Natural killer cell treated with Interleukin-12 subunit alpha and Interleukin-12 subunit beta and Interleukin-15 and Interleukin-18, amount 100 ng/mL, for 72 hours (primary cell): ENCODE data around the gene PTPRN2. TPM values are rescaled to one million over a fixed set of nuclear protein-coding genes. Genes with fewer than 3 reads are reported as not detected.
A peak's percentile ranks its signal among the peaks of the same experiment; 100 is the strongest.

Experiments used
- ATAC-seq, 2 donors: fragments of 150-1000 bp; cut with Tn5 transposase in 1 of 2; sonication (Bioruptor Pico), chemical (Tn5 transposase) in 1 of 2; 2 replicates each; pipeline ENCODE4 v1.10.0; 2021
- DNase-seq: peaks from one replicate; pipeline ENCODE4 v3.0.0; 2022; ENCODE audit warnings: low spot score
- H3K27ac Mint-ChIP-seq, 2 donors: 1 replicate in 1 of 2; 2 replicates in 1 of 2; pipeline ENCODE4 v1.8.0; 2022; ENCODE audit warnings: mixed read lengths in 2 of 2, mild to moderate bottlenecking in 1 of 2, moderate library complexity in 1 of 2
- H3K27me3 Mint-ChIP-seq, 2 donors: 1 replicate in 1 of 2; 2 replicates in 1 of 2; pipeline ENCODE4 v1.8.0; 2022; ENCODE audit warnings: mixed read lengths in 2 of 2
- H3K36me3 Mint-ChIP-seq: one replicate; pipeline ENCODE4 v1.8.0; 2022; ENCODE audit warnings: mixed read lengths
- H3K4me1 Mint-ChIP-seq, 2 donors: 1 replicate in 1 of 2; 2 replicates in 1 of 2; pipeline ENCODE4 v1.8.0; 2022; ENCODE audit warnings: low read depth in 2 of 2, mixed read lengths in 2 of 2, mild to moderate bottlenecking in 1 of 2
- H3K4me3 Mint-ChIP-seq: one replicate; pipeline ENCODE4 v1.8.0; 2022; ENCODE audit warnings: mixed read lengths
- H3K9me3 Mint-ChIP-seq: 2 replicates; pipeline ENCODE4 v1.8.0; 2022; ENCODE audit warnings: mixed read lengths
- total RNA-seq, 2 donors: library from RNA; stranded (reverse); gene quantifications; one replicate each; pipeline ENCODE4 v1.2.3, GENCODE V29; 2022

The PTPRN2 gene
- total RNA-seq, 2 donors from 2014 or later: 0.17 to 0.74 TPM

DNA sequence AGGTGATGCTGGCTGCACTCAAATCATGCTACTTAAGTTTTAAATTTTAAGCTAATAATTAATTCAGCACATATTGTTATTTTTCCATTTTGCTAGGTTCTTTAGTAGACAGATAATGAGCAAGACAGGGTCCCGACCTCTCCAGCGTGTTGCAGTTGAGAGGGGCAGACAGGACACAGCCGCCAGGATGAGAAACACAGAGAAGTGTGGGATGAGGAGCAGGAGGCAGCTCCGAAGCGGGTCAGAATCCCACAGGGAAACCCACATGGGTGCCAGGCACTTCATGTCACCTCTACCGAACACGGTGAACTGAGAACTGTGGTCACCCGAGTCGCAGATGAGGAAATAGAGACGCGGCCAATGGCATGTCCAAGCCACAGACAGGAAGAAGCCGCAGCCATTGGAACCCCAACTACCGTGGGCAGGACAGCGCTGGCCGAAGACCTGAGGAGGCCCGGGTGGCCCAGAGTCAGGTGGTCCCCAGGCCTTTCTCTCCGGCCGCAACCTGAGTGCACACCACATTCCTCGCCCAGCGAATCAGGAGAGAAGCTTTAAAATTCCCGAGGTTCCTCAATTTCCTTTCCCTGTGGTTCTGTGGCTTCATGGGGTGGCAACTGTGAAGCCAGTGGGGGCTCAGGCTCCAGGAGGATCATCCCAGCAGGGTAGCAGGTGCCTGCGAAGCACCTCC lies 1037.9 kb downstream of the PTPRN2 start:
- H3K27me3 Mint-ChIP-seq: no peaks in the 10 kb centered on the region
- no peaks in the 10 kb centered on the region for H3K36me3 Mint-ChIP-seq
- H3K27ac Mint-ChIP-seq: no peak overlapping the region
- ATAC-seq (no peak), DNase-seq (peak; percentile 5)
- no peaks in the 10 kb centered on the region for H3K9me3 Mint-ChIP-seq
- H3K4me3 Mint-ChIP-seq: no peak overlapping the region
- peaks cover 0 to 8% of the 10 kb centered on the region in 2 donors for H3K4me1 Mint-ChIP-seq

DNA sequence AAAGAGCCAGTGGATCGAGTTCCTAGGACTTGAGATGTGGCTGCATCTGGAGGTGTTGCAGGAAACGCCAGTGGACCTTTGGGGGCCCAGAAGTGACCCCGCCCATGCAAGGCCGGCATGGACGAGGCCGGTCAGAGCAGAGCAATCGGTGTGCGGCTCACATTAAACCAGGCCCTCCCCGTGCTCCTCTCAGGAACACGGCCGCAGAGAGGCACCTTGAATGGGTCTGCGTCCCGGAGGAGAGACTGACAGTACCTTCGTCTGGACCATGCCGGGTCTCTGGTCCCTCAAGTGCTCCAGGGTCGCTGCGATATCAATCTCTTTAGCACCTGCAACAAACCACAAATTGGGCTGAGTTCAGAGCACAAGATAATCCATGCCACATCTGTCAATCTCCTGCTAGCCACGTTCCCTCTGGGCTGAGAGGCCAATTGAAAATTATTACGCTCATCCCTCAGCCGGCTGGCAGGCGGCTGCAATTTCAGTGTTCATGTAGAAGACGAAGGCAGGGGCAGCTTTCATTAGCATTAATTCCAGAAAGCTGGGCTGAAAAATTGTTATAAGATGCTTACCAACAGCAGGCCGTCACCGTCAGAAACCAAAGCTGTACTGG lies 1038.8 kb downstream of the PTPRN2 start:
- peak; percentile 51 for DNase-seq
- H3K36me3 Mint-ChIP-seq: no peaks in the 10 kb centered on the region
- ATAC-seq: no peak
- H3K4me3 Mint-ChIP-seq: no peak overlapping the region
- H3K9me3 Mint-ChIP-seq: no peaks in the 10 kb centered on the region
- peaks cover 0 to 17% of the 10 kb centered on the region in 2 donors for H3K4me1 Mint-ChIP-seq
- no peaks in the 10 kb centered on the region for H3K27me3 Mint-ChIP-seq
- H3K27ac Mint-ChIP-seq: no peak overlapping the region

GRCh38 chr7:157547611-157548010 lies 1040.0 kb downstream of the PTPRN2 start:
- Mint-ChIP-seq H3K27me3 (no peaks in the 10 kb centered on the region), H3K4me1 (peaks cover 0 to 19% of the 10 kb centered on the region in 2 donors), H3K36me3 (no peaks in the 10 kb centered on the region), H3K9me3 (no peaks in the 10 kb centered on the region), H3K27ac (no peak overlapping the region), H3K4me3 (no peak overlapping the region)
- ATAC-seq (no peak), DNase-seq (peak; percentile 54)

DNA sequence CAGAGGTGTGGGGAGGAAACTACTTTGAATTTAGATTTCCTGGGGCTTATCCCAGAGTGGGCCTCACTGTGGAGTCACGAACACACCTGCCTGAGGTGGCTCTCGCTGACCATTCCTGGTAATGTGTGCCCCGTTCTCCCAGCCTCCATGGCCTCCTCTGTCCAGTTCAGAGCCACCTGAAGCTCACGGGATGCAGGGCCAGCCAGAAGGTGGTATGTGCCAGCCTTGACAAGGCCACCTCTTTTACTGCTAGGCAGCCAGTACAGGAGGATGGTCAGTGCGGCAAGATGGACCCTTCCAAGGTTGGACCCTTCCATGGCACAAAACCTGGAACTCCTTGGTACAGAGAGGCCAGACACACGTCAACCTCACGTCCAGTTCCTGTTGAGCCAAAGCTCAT lies 1040.5 kb downstream of the PTPRN2 start:
- Mint-ChIP-seq H3K9me3 (no peaks in the 10 kb centered on the region), H3K27me3 (no peaks in the 10 kb centered on the region), H3K4me3 (no peak overlapping the region), H3K27ac (no peak overlapping the region), H3K36me3 (no peaks in the 10 kb centered on the region), H3K4me1 (peaks cover 0 to 19% of the 10 kb centered on the region in 2 donors)
- ATAC-seq: no peak
- peak; percentile 45 for DNase-seq

DNA sequence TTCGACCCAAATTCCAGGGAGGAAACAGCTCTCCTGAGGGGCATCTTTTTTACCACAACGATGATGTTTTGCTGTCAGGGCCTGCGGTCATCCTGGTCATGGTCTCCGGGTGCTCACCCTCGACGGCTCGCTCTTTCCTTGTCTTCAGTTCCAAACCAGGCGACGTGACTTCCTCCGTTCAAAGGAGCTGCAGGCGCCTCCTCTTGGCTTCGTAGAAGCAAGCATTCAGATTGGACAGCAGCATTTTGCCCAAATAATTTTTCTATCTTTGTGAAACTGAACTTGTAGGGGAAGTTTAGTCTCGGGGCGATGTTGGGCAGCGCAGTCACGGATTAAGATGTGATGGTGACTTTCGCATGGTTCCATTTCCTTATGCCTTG lies 1042.0 kb downstream of the PTPRN2 start:
- DNase-seq (peak; percentile 18), ATAC-seq (no peak)
- no peak overlapping the region for H3K4me3 Mint-ChIP-seq
- H3K4me1 Mint-ChIP-seq: peaks cover 0 to 16% of the 10 kb centered on the region in 2 donors
- no peaks in the 10 kb centered on the region for H3K9me3 Mint-ChIP-seq
- H3K27ac Mint-ChIP-seq: no peak overlapping the region
- H3K36me3 Mint-ChIP-seq: no peaks in the 10 kb centered on the region
- H3K27me3 Mint-ChIP-seq: no peaks in the 10 kb centered on the region

GRCh38 chr7:157544980-157545680 lies 1042.5 kb downstream of the PTPRN2 start:
- Mint-ChIP-seq H3K36me3 (no peaks in the 10 kb centered on the region), H3K27me3 (no peaks in the 10 kb centered on the region), H3K4me3 (no peak overlapping the region), H3K9me3 (no peaks in the 10 kb centered on the region), H3K27ac (no peak overlapping the region), H3K4me1 (peaks cover 0 to 16% of the 10 kb centered on the region in 2 donors)
- ATAC-seq: peak in 1 of 2 donors; percentile 46
- DNase-seq: peak; percentile 38

DNA sequence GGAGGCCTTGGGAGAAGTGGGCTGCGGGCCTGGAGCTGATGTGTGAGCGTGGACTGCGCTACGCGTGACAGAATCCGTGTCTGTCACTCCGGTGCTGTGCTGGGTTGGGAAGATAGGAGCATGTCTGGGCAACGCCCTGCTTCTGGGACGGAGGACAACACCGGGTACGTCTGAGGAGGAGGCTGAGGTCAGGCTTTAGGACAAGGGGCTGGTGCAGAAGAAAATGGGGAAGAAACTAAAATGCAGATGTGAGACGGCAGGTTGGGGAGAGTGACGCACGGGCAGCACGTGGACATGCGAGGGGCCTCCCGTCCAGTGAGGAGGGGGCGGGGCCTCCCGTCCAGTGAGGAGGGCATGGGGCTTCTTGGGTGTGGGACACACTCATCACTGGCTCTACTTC lies 1043.4 kb downstream of the PTPRN2 start:
- no peaks in the 10 kb centered on the region for H3K9me3 Mint-ChIP-seq
- no peak overlapping the region for H3K4me3 Mint-ChIP-seq
- no peaks in the 10 kb centered on the region for H3K36me3 Mint-ChIP-seq
- H3K27me3 Mint-ChIP-seq: no peaks in the 10 kb centered on the region
- no peak for ATAC-seq
- H3K4me1 Mint-ChIP-seq: peaks cover 0 to 12% of the 10 kb centered on the region in 2 donors
- no peak for DNase-seq
- no peak overlapping the region for H3K27ac Mint-ChIP-seq

- Mint-ChIP-seq H3K27me3 (no peaks in the 10 kb centered on the region), H3K9me3 (no peaks in the 10 kb centered on the region), H3K4me3 (no peak overlapping the region), H3K36me3 (no peaks in the 10 kb centered on the region), H3K27ac (no peak overlapping the region), H3K4me1 (peaks cover 0 to 12% of the 10 kb centered on the region in 2 donors)
- no peak for ATAC-seq
- DNase-seq: peak; percentile 50
These were observed 1043.8 kb downstream of the PTPRN2 start for GRCh38 chr7:157543791-157544190.

GRCh38 chr7:157543276-157543675 lies 1044.3 kb downstream of the PTPRN2 start:
- Mint-ChIP-seq H3K36me3 (no peaks in the 10 kb centered on the region), H3K27me3 (no peaks in the 10 kb centered on the region), H3K9me3 (no peaks in the 10 kb centered on the region), H3K4me3 (no peak overlapping the region), H3K27ac (no peak overlapping the region), H3K4me1 (peaks cover 0 to 12% of the 10 kb centered on the region in 2 donors)
- ATAC-seq (no peak), DNase-seq (peak; percentile 1)

GRCh38 chr7:157542068-157543021 lies 1045.3 kb downstream of the PTPRN2 start:
- H3K27ac Mint-ChIP-seq: no peak overlapping the region
- DNase-seq: peak; percentile 40
- ATAC-seq: no peak

GRCh38 chr7:157541295-157542067 lies 1046.1 kb downstream of the PTPRN2 start:
- H3K36me3 Mint-ChIP-seq: no peaks in the 10 kb centered on the region
- peaks cover 0 to 12% of the 10 kb centered on the region in 2 donors for H3K4me1 Mint-ChIP-seq
- H3K27ac Mint-ChIP-seq: no peak overlapping the region
- no peak overlapping the region for H3K4me3 Mint-ChIP-seq
- H3K27me3 Mint-ChIP-seq: no peaks in the 10 kb centered on the region
- no peaks in the 10 kb centered on the region for H3K9me3 Mint-ChIP-seq
- no peak for ATAC-seq
- peak; percentile 53 for DNase-seq

More at GRCh38 chr7:157542068-157543021, 1045.3 kb downstream of the PTPRN2 start:
- no peaks in the 10 kb centered on the region for H3K27me3 Mint-ChIP-seq
- no peak overlapping the region for H3K4me3 Mint-ChIP-seq
- no peaks in the 10 kb centered on the region for H3K9me3 Mint-ChIP-seq
- H3K36me3 Mint-ChIP-seq: no peaks in the 10 kb centered on the region
- peaks cover 0 to 12% of the 10 kb centered on the region in 2 donors for H3K4me1 Mint-ChIP-seq

DNA sequence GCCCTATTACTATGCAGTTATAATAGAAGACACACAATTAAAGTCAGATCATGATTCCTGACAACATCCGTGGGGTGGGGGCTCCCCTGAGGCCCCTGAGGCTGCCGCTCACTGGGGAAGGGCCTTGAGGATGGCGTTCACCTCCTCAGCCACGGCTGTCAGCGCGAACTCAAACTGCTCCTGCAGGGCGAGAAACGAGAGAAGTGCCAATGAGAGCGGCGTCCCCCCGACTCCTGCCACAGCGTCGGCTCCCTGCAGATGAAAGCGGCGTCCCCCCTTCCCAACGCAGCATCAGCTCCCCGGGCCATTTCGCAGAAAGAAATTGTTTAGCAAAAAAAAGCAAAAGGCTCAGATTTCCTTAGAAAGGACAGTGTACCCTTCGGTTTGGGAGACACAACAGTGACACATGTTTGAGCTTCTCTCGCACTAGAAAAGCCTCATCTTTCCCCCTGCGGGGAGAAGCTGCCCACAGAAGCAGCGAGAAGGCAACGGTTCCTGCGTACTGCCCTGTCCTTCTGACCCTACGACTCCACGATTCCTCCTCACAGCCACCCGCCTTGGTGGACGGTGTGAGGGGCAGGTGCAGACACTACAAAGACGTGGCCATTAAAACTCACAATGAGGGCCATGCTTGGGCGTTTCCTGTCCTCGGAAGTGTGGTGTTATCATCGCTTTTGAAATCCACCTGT lies 1046.9 kb downstream of the PTPRN2 start:
- ATAC-seq (no peak), DNase-seq (peak; percentile 29)
- Mint-ChIP-seq H3K9me3 (no peaks in the 10 kb centered on the region), H3K36me3 (no peaks in the 10 kb centered on the region), H3K27me3 (no peaks in the 10 kb centered on the region), H3K27ac (no peak overlapping the region), H3K4me3 (no peak overlapping the region), H3K4me1 (peaks cover 0 to 12% of the 10 kb centered on the region in 2 donors)
